Measurements from ENCODE around the gene MAN2B2. TPM values are rescaled to one million over a fixed set of nuclear protein-coding genes. Genes with fewer than 3 reads are reported as not detected.

Gene MAN2B2
- total RNA-seq, 2 experiments from 2014 or later, result 13.7 to 19.4 TPM

- CTCF ChIA-PET (ENCODE audit: unreplicated experiment), result no interaction called here
- intact Hi-C loops (cut with micrococcal nuclease; ENCODE audit: unreplicated experiment), result no loop called here
Measured at GRCh38 chr4:6562931-6563901, 11.8 kb upstream of the MAN2B2 start.

GRCh38 chr4:6563935-6564645 lies 10.9 kb upstream of the MAN2B2 start:
- ChIA-PET CTCF (ENCODE audit: unreplicated experiment) (no interaction called here), POLR2A (no interaction called here)
- DNase-seq (ENCODE audit: low spot score), result no peak
- Histone ChIP-seq H3K27ac (ENCODE audit: low read depth, low read length, poor library complexity, severe bottlenecking) (no peak overlapping the region), H3K36me3 (ENCODE audit: insufficient read depth, low read length) (no peaks in the 10 kb centered on the region), H3K9me2 (ENCODE audit: insufficient read depth, low read length) (no peaks in the 10 kb centered on the region), H3K4me1 (ENCODE audit: insufficient read depth, low read length, poor library complexity, severe bottlenecking) (no peaks in the 10 kb centered on the region), H3K79me2 (ENCODE audit: insufficient read depth, low read depth, low read length) (no peaks in the 10 kb centered on the region), H2AFZ (ENCODE audit: low read length) (no peak overlapping the region), H3K4me2 (ENCODE audit: low read length) (no peak overlapping the region), H3K4me3 (ENCODE audit: low read depth, low read length, poor library complexity, severe bottlenecking) (no peak overlapping the region), H3K9me3 (ENCODE audit: low read length) (no peaks in the 10 kb centered on the region), H4K20me1 (ENCODE audit: insufficient read depth, low read length) (no peaks in the 10 kb centered on the region)
- BruUV-seq (replicated peaks), result no TSS peak
- intact Hi-C loops (cut with micrococcal nuclease; ENCODE audit: unreplicated experiment), result no loop called here
- TF ChIP-seq EZH2phosphoT487 (IDR thresholded peaks at IDR 0.05; ENCODE audit: borderline replicate concordance, low read depth, low read length) (no peak), CTCF (conservative IDR thresholded peaks at IDR 0.05; ENCODE audit: low read length) (no peak)

More at GRCh38 chr4:6562931-6563901, 11.8 kb upstream of the MAN2B2 start:
- no peaks in the 10 kb centered on the region for H3K4me1 ChIP-seq (ENCODE audit: insufficient read depth, low read length, poor library complexity, severe bottlenecking)
- H3K4me2 ChIP-seq (ENCODE audit: low read length), result no peak overlapping the region
- H3K79me2 ChIP-seq (ENCODE audit: insufficient read depth, low read depth, low read length), result no peaks in the 10 kb centered on the region
- H3K9me3 ChIP-seq (ENCODE audit: low read length), result no peaks in the 10 kb centered on the region
- no peaks in the 10 kb centered on the region for H3K9me2 ChIP-seq (ENCODE audit: insufficient read depth, low read length)
- no TSS peak for BruUV-seq (replicated peaks)
- no peak overlapping the region for H2AFZ ChIP-seq (ENCODE audit: low read length)
- H4K20me1 ChIP-seq (ENCODE audit: insufficient read depth, low read length), result no peaks in the 10 kb centered on the region
- H3K4me3 ChIP-seq (ENCODE audit: low read depth, low read length, poor library complexity, severe bottlenecking), result no peak overlapping the region
- POLR2A ChIA-PET, result interaction anchor here (0.7 kb wide), 1 partner anchor 13 kb away, joined by 3 read pairs; no protein-coding TSS in a partner anchor
- DNase-seq (ENCODE audit: low spot score), result no peak
- TF ChIP-seq EZH2phosphoT487 (IDR thresholded peaks at IDR 0.05; ENCODE audit: borderline replicate concordance, low read depth, low read length) (no peak), CTCF (conservative IDR thresholded peaks at IDR 0.05; ENCODE audit: low read length) (no peak)
- H3K36me3 ChIP-seq (ENCODE audit: insufficient read depth, low read length), result no peaks in the 10 kb centered on the region
- no peak overlapping the region for H3K27ac ChIP-seq (ENCODE audit: low read depth, low read length, poor library complexity, severe bottlenecking)
